Subcutaneous preadipocyte (primary cell): ENCODE data around the gene ASIC1. TPM values are rescaled to one million over a fixed set of nuclear protein-coding genes. Genes with fewer than 3 reads are reported as not detected.

ENCODE experiments used
- total RNA-seq: library from RNA; depleted of rRNA; stranded (reverse); fragments of >200 nt; gene quantifications from 2 replicates; pipeline ENCODE4 v1.2.3, GENCODE V29; 2012

The ASIC1 gene
- 1.2 and 2.6 TPM in 2 replicates for total RNA-seq

DNA sequence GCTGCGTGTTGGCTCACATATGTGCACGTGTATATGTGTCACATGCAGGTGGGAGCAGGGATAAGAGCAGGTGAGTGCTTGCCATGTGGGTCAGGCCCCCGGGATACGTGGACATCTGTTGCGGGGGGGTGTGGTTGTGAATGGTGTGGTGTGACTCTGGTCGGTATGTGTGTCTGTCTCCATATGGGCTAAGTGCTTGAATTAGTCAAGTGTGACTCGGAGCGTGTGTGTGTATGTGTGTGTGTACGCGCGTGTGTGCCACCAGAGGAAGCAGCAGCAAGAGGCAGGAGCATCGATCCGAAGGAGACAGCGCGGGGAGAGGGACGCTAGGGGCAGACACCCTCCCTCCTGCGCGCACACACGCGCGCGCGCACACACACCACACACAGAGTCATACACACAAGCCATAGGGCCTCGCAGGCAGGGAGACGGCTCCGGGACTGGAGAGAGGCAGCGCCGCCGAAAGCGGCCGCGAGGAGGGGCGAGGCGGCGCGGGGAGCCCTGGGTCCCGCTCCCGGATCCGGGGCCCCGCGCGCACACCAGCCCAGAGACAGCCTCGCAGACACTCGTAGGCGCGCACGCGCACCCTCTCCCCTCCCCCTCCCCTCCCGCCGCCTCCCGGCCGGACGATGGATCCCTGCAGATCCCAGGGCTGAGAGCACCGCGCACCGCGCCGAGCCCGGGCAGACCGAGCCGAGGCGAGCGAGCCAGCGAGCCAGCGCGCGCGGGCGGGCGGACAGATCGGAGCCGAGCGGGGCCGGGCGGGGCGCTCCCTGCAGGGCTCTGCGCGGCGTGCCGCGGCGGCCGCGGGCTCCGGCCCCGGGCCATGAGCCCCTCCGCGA lies at the start of gene ASIC1:
Gene ASIC1, plus strand, starts transcription at position 597 of the 842 bp plus-strand sequence. CDS start 1,171 bp downstream, outside the sequence.

GRCh38 chr12:50025187-50026059 lies 32.0 kb upstream of the ASIC1 start, which contains the start of gene RACGAP1:
TSS of gene RACGAP1 (minus strand) at chr12:50025494. CDS start at chr12:50016715, 8,779 bp downstream.

DNA sequence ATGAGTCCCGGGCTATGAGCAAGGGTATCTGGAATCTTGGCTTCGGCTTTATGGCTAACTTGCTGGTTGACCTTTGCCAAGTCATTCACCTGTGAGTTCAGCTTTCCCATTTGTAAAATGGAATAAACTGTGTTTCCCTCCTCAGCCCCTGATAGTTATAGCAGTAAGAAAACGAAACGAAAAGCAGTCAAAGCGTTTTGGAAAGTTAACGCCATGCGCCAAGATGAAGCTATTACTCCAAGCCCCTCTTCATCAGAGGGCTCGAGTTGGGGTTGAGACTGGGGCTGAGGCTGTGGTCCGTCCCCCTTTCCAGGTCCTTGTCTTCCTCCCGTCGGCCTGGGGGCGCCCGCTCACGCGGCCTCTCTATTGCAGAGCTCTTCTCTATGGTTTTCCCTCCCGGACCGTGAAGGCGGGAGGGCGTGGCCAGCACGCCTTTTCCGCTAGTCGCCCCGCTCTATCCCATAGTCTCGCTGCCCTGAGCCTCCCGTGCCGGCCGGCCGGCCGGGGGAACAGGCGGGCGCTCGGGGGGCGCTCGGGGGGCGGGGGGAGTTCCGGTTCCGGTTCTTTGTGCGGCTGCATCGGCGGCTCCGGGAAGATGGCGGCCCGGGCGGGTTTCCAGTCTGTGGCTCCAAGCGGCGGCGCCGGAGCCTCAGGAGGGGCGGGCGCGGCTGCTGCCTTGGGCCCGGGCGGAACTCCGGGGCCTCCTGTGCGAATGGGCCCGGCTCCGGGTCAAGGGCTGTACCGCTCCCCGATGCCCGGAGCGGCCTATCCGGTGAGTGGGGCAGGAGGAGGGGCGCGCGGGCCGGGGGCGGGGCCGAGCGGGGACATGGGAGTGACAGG lies 27.6 kb downstream of the ASIC1 start, which contains the start of gene SMARCD1:
Gene SMARCD1, plus strand, starts transcription at position 568 of the 840 bp plus-strand sequence. Its CDS starts 28 bp downstream, at position 596.

DNA sequence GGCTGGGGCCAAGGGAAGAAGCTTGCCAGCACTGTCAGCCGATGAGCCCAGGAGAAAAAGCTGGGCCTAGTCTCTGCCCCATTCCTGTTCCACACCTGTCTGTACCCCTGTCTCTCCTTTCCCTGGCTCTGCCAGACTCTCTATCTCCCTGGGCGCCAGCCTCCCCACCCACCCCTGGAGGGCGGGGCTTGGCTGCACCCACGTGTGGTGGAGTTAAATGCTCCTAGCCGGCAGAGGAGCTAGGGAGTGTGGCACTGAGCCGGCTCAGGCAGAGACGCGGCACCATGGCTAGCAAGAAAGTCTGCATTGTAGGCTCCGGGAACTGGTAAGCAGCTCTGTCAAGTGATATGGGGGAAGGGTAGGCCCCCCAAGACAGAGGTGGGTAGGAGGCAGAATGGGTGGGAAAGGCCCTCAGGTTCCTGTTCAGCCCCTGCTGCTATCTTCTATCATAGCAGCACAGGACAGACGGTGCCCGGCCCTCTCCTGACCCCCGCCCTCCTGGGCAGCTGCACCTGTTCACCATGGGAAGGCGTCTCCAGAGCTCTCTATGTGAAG lies 46.4 kb downstream of the ASIC1 start, which contains the start of gene GPD1:
Gene GPD1, plus strand, starts transcription at position 242 of the 555 bp plus-strand sequence. Its CDS starts 43 bp downstream, at position 285.

GRCh38 chr12:50111693-50112455 lies 54.5 kb downstream of the ASIC1 start, which contains the start of gene COX14:
TSS of gene COX14 (plus strand) at chr12:50112236. CDS start at chr12:50120044, 7,808 bp downstream.

Other genes with a start within 250 kb of the ASIC1 start
- gene NCKAP5L, start 229.2 kb upstream of the ASIC1 start, total RNA-seq, result 16.2 and 17.8 TPM in 2 replicates
- gene BCDIN3D, start 214.5 kb upstream of the ASIC1 start, total RNA-seq, result 2.9 and 3.3 TPM in 2 replicates
- gene FAIM2, start 153.7 kb upstream of the ASIC1 start, total RNA-seq, result 0.37 and 0.98 TPM in 2 replicates
- gene AQP2, start 106.9 kb upstream of the ASIC1 start, total RNA-seq, result not detected in 2 replicates
- gene AQP5, start 95.7 kb upstream of the ASIC1 start, total RNA-seq, result not detected in 2 replicates
- gene AQP6, start 84.6 kb upstream of the ASIC1 start, total RNA-seq, result not detected in 2 replicates
- 63.2 and 90.1 TPM in 2 replicates for gene RACGAP1, start 32.1 kb upstream of the ASIC1 start, total RNA-seq
- gene SMARCD1, start 27.7 kb downstream of the ASIC1 start, total RNA-seq, result 41.5 and 55.1 TPM in 2 replicates
- gene GPD1, start 46.4 kb downstream of the ASIC1 start, total RNA-seq, result 0.37 and 0.39 TPM in 2 replicates
- gene COX14, start 54.6 kb downstream of the ASIC1 start, total RNA-seq, result 19.5 and 36.0 TPM in 2 replicates
- gene CERS5, start 109.8 kb downstream of the ASIC1 start, total RNA-seq, result 19.5 and 22.1 TPM in 2 replicates
- 112 and 128 TPM in 2 replicates for gene LIMA1, start 225.9 kb downstream of the ASIC1 start, total RNA-seq